Muscle of back (tissue), 13 donors: ENCODE measurements around the gene PPFIA3. TPM values are rescaled to one million over a fixed set of nuclear protein-coding genes. Genes with fewer than 3 reads are reported as not detected.

ENCODE experiments used
- DNase-seq, 3 donors: peaks; one replicate each; pipeline versions ENCODE4 v3.0.0 to v3.0.0-alpha.2; 2013
- long read RNA-seq, 9 donors: transcript quantifications; one replicate each; lab custom pipeline, GENCODE V29; 2026
- polyA plus RNA-seq, 10 donors: library from polyadenylated mRNA; unstranded; fragments of 120-200 nt; gene quantifications; one replicate each; pipeline ENCODE4 v1.2.1, GENCODE V29; 2013; ENCODE audit not compliant: insufficient read length in 10 of 10

PPFIA3 gene
- 10 to 100 TPM in 1 of 10 donors, 1 to 10 TPM in 9; 3.4 to 11.9 (median 6.6) TPM for polyA plus RNA-seq
- long read RNA-seq, donor 1, partial matches to known transcripts: 0 of 1 reads
- long read RNA-seq, donor 1, other reads (novel, unspliced or antisense): 0 of 1 reads
- long read RNA-seq, donor 2, partial matches to known transcripts: 0 of 1 reads
- long read RNA-seq, donor 2, other reads (novel, unspliced or antisense): 0 of 1 reads
- long read RNA-seq, donor 3: 0 reads
- long read RNA-seq, donor 4, partial matches to known transcripts: 0 of 1 reads
- long read RNA-seq, donor 4, other reads (novel, unspliced or antisense): 0 of 1 reads
- long read RNA-seq, donor 5, partial matches to known transcripts: 0 of 3 reads
- long read RNA-seq, donor 5, other reads (novel, unspliced or antisense): 0 of 3 reads
- long read RNA-seq, donor 6, partial matches to known transcripts: 0 of 2 reads
- long read RNA-seq, donor 6, other reads (novel, unspliced or antisense): 0 of 2 reads
- long read RNA-seq, donor 7: 0 reads
- long read RNA-seq, donor 8, partial matches to known transcripts: 0 of 1 reads
- long read RNA-seq, donor 8, other reads (novel, unspliced or antisense): 0 of 1 reads
- long read RNA-seq, donor 9, partial matches to known transcripts: 0 of 1 reads
- long read RNA-seq, donor 9, other reads (novel, unspliced or antisense): 0 of 1 reads

GRCh38 chr19:49119411-49120324, at the start of gene PPFIA3:
TSS of gene PPFIA3 (plus strand) at chr19:49119544. CDS start at chr19:49127874, 8,330 bp downstream.
- DNase-seq: peak; percentile 47 to 88 (median 73)

- DNase-seq: no peak
Measured at GRCh38 chr19:49070416-49070815, 48.9 kb upstream of the PPFIA3 start.

GRCh38 chr19:49071860-49072547, 47.3 kb upstream of the PPFIA3 start:
- no peak for DNase-seq

GRCh38 chr19:49073514-49074378, 45.6 kb upstream of the PPFIA3 start:
- peak in 1 of 3 donors; percentile 56 for DNase-seq

GRCh38 chr19:49074869-49075268, 44.5 kb upstream of the PPFIA3 start:
- peak in 1 of 3 donors; percentile 71 for DNase-seq

GRCh38 chr19:49080392-49080791, 39.0 kb upstream of the PPFIA3 start:
- DNase-seq: no peak

- DNase-seq: no peak
Measured at GRCh38 chr19:49081273-49081672, 38.1 kb upstream of the PPFIA3 start.

- DNase-seq: no peak
Measured at GRCh38 chr19:49084206-49085019, 34.9 kb upstream of the PPFIA3 start.

- DNase-seq: peak; percentile 99 to 100 (median 100)
Measured at GRCh38 chr19:49085020-49085867, 34.1 kb upstream of the PPFIA3 start, which contains the start of gene SNRNP70. TSS of gene SNRNP70 (plus strand) at chr19:49085451. CDS start at chr19:49086415, 964 bp downstream.

GRCh38 chr19:49085868-49086232, 33.5 kb upstream of the PPFIA3 start:
- DNase-seq: no peak

GRCh38 chr19:49086296-49086695, 33.0 kb upstream of the PPFIA3 start:
- no peak for DNase-seq

GRCh38 chr19:49091391-49092038, 27.8 kb upstream of the PPFIA3 start:
- DNase-seq: no peak

GRCh38 chr19:49092686-49093085, 26.7 kb upstream of the PPFIA3 start:
- no peak for DNase-seq

- DNase-seq: peak in 2 of 3 donors; percentile 51 to 62
Measured at GRCh38 chr19:49094505-49095482, 24.6 kb upstream of the PPFIA3 start.

GRCh38 chr19:49097453-49098288, 21.7 kb upstream of the PPFIA3 start:
- peak; percentile 58 to 82 (median 69) for DNase-seq

GRCh38 chr19:49098795-49099194, 20.5 kb upstream of the PPFIA3 start:
- no peak for DNase-seq
